ENCODE measurements around the gene MAP4K2.

- TF ChIP-seq EZH2 (optimal IDR thresholded peaks at IDR 0.05; ENCODE audit: low read depth, low read length), result no peak
- no peak for TF ChIP-seq CTCF (IDR thresholded peaks at IDR 0.05; ENCODE audit: low read length)
These were observed 18.0 kb downstream of the MAP4K2 start for GRCh38 chr11:64784813-64785581.

All from MM.1S (cell line).